Right ventricle myocardium inferior (tissue), 1 donor: ENCODE data around the gene GABBR2. TPM values are rescaled to one million over a fixed set of nuclear protein-coding genes. Genes with fewer than 3 reads are reported as not detected.

Source experiments
- ATAC-seq: fragments of 200-7000 bp; cut with Tn5 transposase; one replicate; pipeline ENCODE4 v1.9.1; 2020; ENCODE audit warnings: mild to moderate bottlenecking, moderate library complexity
- DNase-seq: peaks from one replicate; pipeline ENCODE4 v3.0.0; 2021; ENCODE audit errors: missing footprints
- intact Hi-C: fragments of 100-400 bp; cut with DNase I; formaldehyde crosslinking; loops from one replicate; pipeline ENCODE4 v1.11.0; 2022
- total RNA-seq: library from RNA; stranded (reverse); fragmentation: NEBNext Ultra II Directional; extraction: Animal tissue kit (Norgen Biotek cat#: 25700); gene quantifications from one replicate; pipeline ENCODE4 v1.2.1, GENCODE V29; 2021
- donor health status: DM: no; HTN: yes; CAD: no; lungs with severe emphysema.

GABBR2 gene
- total RNA-seq, 1 donor from 2014 or later: 0.38 TPM

DNA sequence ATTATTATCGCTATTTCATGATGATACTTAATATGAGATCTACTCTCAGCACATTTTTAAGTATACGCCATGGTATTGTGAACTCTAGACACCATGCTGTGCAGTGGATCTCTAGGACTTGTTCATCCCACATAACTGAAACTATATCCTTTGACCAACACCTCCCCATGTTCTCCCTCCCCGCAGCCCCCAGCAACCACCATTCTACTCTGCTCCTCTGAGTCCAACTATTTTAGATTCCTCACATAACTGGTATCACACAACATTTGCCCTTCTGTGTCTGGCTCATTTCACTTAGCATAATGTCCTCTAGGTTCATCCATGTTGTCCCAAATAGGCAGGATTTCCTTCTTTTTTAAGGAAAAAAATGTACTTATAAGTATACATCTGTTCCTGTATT is 446.7 kb downstream of the GABBR2 start:
- ATAC-seq: no peak
- intact Hi-C loops: loop anchor here (2.0 to 5.0 kb wide), 2 partner anchors 187 to 555 kb away; no protein-coding TSS in a partner anchor

DNA sequence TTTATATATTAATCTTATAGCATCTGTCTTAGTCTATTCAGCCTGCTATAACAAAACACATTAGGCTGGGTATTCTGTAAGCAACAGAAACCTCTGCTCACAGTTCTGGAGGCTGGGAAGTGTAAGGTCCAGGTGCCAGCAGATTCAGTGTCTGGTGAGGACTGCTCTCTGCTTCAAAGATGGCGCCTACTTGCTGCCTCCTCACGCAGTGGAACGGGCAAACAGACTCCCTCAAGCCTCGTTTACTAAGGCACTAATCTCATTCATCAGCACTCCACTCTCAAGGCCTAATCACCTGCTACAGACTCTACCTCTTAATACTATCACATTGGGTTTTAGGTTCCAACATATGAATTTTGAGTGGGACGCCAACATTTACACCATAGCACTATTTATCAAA is 448.1 kb downstream of the GABBR2 start:
- no peak for ATAC-seq
- no peak for DNase-seq
- intact Hi-C loops: loop anchor here (5.0 kb wide), 1 partner anchor 553 kb away; no protein-coding TSS in a partner anchor

More for the DNA sequence above, 446.7 kb downstream of the GABBR2 start:
- no peak for DNase-seq

DNA sequence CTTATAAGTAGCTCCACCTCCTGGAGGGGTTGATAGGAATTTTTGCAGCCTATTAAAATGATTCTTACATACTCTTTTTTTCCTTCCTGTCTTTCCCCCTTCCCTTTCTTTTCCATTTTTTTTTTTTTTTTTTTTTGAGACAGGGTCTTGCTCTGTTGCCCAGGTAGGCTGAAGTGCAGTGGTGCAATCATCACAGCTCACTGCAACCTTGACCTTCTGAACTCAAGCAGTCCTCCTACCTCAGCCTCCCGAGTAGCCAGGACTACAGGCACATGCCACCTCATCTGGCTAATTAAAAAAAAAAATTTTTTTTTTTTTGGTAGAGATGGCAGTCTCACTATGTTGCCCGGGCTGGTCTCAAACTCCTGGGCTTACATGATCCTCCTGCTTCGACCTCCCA is 448.9 kb downstream of the GABBR2 start:
- no peak for DNase-seq
- no peak for ATAC-seq
- intact Hi-C loops: loop anchor here (5.0 kb wide), 3 partner anchors 277 to 562 kb away; partner anchors contain the start of genes ANP32B and XPA

DNA sequence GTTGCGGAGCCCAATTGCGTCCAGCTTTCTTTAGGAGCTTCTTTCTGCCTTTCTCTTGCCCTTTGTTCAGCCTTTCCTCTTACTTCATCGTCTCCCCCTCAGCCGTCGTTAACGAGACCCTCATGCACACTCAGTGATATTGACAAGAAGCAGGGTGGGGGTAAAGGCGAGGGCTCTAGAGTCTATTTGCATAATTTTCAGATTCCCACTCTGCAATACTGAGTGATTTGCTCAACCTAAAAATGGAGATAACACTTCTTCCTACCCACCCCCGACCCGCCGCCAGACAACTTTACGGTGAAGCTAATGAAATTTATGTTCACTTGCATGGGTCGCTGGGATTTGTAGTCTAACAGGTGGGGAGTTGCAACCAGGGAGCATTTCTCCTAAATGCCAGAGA is 452.0 kb downstream of the GABBR2 start:
- no peak for ATAC-seq
- intact Hi-C loops: loop anchor here (5.0 kb wide), 2 partner anchors 274 to 559 kb away; partner anchors contain the start of genes ANP32B and XPA
- DNase-seq: no peak

DNA sequence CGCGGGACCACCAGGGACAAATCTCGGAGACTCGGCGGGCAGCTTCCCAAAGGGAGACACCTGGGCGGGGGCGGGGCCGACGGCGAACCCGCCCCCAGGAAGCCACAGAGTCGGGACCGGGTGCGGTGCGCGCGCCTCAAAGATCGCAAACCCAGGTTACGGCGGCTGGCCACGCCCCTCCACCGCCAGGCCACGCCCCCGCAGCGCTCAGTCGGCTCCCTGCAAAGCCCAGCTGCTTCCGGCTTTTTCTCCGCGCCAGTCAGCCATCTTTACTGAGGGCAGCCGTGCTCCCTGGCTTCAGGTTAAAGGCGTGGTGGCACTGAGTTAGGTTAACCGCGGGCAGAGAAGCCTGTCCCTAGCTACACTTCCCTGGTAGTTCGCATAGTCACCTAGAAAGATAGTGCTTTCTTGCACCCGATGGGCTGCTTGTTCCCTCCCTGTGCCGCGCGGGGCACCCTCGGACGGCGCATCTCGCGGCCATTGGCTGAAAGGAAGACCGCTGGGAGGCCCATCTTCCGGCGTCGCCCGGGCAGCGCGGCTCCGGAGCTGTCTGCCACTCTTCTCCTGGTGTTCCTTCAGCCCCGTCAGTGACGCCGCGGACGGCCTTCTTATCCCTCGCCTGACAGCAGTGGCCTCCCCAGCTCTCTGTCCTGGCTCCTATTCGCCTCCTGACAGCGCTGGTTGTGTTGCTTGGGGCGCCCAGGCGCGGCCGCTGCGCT is 453.0 kb downstream of the GABBR2 start, which contains the start of gene TBC1D2:
TBC1D2 (minus strand) TSS at position 72 of the 719 bp plus-strand sequence. CDS start 108 bp downstream, outside the sequence.
- ATAC-seq (peak; percentile 98), DNase-seq (peak; percentile 98)
- intact Hi-C loops: loop anchor here (1.0 to 5.0 kb wide), 3 partner anchors 273 to 558 kb away; partner anchors contain the start of genes ANP32B, TRMO and XPA

DNA sequence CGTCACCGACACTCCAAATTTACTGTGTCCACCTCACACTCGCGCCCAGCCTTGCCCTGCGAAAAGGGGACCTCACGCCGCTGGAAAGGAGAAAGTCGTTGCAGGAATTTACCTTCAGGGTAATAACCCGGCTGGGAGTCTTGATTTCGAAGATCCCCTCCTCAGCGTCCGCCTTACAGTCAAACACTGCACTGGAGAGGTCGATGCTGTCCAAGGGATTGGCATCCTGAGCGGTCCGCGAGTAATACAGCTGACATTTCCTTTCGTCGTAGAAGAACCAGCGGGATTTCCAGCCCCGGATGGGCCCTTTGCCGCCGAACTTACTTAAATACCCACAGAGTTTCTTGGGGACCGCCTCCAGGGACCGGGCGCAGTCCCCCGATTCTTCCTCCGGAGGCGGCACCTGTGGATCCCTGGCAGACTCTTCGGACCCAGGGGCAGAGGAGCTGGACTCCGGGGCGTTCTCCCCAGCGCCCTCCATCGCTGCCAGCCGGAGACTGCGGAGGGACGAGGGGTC is 453.6 kb downstream of the GABBR2 start:
- intact Hi-C loops: loop anchor here (1.0 to 5.0 kb wide), 3 partner anchors 273 to 558 kb away; partner anchors contain the start of genes ANP32B, TRMO and XPA
- DNase-seq (no peak), ATAC-seq (no peak)

DNA sequence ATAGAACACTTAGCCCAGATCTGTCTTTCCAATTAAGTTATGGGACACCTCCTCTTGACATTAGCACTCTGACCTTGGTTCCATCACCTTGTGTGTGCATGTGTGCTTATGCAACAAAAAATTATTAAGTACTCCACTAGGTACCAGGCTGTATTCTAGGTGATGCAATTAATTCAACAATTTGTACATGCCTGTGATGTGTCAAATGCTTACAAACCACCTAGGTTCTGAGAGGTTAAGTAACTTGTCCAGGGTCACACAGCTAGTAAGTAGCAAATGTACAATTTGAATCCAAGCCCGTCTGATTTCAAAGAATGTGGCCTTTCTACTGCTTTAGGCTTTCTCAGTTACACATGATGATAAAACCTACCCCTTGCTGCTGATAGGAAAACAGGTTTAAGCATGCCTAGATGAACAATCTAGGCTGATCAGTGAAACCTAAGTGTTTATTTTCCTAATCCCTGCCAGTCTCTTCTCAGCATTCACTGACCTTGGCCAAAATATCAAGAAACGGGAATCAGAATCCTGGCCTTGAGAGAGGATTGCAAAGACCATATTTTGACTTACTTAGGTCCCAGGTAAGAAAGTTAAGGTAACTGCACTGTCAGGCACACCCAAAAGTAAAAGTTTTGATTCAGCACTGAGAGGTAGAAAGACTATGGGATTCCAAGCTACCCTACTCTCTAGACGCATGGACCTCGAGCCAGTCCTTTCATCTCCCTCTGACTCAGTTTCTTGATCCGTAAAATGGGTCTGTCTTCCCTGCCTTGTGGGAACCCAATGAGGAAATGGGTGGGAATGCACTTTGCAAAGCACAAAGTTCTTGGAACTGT is 454.3 kb downstream of the GABBR2 start:
- no peak for ATAC-seq
- intact Hi-C loops: loop anchor here (1.0 to 5.0 kb wide), 3 partner anchors 272 to 557 kb away; partner anchors contain the start of genes ANP32B, TRMO and XPA
- no peak for DNase-seq

DNA sequence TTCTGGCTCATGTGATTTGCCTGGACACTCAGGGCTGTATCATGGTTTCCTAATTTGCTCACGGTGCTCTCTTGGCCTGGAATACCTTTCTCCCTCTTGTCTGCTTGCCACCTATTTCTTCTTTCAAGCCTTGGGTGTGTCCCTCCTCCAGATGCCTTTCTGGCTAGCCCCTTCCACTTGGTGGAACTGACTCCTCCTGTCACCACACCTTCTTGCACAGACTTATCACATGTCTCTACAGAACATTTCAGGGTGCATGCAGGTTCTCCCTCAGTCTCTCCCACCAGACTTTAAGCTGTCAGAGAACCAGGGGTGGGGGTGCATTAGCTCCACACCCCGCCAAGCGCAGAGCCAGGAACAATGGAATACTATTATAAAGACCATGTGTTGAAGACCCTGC is 455.2 kb downstream of the GABBR2 start:
- intact Hi-C loops: no loop called here
- ATAC-seq (no peak), DNase-seq (no peak)

DNA sequence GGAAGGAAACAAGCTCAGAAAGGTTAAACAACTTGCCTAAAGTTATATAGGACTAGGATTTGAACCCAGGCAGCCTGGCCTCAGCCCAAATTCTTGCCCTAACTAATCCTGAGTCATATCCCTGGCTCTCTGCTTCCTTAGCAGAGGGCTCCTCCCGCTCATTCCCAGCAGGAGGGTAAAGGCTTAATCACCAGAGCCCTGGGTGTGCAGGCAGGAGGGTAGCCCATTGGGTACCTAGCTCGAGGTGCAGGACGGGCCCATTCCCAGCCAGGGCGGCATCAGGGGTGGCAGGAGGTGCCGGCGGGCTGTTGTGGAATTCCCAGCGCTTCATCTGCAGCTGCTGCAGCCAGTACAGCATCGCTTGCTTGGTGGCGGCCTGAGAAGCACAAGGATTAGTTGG is 457.2 kb downstream of the GABBR2 start:
- DNase-seq (no peak), ATAC-seq (no peak)
- intact Hi-C loops: no loop called here

DNA sequence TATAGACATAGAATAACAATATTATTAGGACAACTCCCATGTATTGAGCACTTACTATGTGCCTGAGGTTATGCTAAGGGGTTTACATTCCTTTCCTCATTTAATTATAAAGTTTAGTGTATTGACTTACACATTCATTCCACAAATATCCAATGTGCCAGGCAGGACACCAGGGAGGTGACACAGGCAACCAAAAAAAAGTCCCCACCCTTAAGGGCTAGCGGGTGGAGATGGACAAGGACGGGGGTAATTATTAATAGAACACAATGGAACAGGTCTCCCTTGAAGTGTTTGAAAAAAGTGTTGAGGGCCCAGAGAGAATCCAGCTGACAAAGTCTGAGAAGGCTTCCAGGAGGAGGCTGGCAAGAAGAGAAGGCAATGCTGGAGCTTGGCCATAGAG is 459.0 kb downstream of the GABBR2 start:
- DNase-seq (no peak), ATAC-seq (no peak)
- intact Hi-C loops: no loop called here

DNA sequence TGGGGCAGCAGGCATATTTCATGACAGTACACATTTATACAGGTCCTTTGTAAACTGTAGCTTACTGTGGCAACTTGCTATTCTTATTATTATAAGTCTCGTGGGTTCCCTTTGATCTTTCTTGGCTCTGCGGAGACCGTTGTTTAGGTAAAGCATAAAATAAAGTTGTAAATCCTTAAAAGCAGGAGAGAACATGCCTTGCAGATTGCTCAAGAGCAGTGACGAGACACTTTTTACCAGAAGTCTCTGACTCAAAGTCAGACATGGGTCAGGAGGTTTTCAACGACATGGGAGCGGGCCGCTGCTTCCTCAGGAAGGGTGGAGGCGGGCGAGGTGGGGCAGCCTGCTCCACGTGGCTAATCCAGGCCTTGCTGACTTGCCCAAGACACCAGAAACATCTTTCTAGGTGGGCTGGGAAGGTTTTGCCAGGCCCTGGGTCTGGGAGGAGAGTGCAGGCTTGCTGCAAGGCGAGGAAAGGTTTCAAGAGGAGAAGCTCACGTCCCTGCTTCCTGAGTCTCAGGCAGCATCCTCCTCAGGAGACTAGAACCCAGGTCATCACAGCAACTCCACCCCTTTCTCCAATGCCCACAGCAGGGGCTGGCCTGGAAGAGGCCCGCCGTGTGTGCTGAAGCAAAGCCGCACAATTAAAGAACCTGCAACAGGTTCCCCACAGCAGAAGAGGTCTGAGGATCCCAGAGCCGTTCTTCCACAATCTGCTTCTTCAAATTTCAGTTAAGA is 459.8 kb downstream of the GABBR2 start:
- peak; percentile 93 for DNase-seq
- peak; percentile 71 for ATAC-seq
- intact Hi-C loops: no loop called here

DNA sequence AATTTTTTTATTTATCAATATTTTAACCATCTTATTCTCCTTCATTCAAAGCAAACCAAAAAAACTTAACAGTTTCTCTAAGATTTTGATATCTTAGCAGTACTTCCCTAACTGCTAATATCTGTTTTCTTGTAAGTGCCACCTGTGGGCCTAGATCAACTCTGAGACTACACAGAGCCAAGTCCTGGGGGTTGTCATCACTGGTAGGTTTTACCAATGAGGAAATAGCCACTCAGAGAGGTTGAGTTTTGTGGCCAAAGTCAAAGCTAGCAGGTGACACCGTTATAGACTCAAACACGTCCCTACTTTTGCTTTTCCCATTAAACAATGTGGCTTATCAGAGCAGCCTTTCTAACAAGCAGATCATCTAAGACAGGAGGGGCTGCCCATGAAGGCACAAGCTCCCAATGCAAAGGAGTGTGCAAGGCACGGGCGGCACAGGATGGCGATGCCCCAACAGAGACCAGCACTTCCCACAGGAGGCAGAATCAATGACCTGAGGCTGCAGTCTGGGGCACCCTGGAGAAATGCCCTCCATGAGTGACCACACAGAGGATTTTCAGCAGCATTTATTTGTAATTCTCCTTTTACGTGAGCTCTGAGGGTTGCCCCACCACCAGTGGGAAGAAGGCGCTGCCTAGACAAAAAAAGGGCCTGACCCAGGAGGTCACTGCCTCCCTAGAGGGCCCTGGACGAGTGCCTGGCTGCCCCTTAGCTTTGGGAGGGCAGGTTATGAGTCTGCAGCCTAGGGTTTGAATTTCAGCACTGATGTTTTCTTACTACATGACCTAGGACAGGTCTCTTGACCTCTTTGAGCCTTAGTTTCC is 460.7 kb downstream of the GABBR2 start:
- no peak for DNase-seq
- no peak for ATAC-seq
- intact Hi-C loops: no loop called here

DNA sequence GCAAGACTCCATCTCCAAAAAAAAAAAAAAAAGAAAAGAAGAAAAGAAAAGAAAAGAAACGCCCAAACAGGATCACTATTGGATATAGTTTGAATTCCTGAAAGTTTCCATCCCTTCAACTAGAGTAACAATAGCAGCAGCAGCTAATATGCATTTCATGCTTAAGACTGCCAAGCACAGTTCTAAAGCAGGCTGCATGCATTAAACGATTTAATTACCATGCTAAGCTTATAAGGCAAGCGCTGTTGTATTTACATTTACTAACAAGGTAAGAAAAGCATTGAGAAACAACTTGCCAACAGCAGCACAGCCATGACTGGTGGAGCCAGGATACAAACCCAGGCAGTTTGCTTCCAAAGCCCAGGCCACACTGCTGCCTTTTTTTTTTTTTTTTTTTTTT is 466.3 kb downstream of the GABBR2 start:
- intact Hi-C loops: no loop called here

DNA sequence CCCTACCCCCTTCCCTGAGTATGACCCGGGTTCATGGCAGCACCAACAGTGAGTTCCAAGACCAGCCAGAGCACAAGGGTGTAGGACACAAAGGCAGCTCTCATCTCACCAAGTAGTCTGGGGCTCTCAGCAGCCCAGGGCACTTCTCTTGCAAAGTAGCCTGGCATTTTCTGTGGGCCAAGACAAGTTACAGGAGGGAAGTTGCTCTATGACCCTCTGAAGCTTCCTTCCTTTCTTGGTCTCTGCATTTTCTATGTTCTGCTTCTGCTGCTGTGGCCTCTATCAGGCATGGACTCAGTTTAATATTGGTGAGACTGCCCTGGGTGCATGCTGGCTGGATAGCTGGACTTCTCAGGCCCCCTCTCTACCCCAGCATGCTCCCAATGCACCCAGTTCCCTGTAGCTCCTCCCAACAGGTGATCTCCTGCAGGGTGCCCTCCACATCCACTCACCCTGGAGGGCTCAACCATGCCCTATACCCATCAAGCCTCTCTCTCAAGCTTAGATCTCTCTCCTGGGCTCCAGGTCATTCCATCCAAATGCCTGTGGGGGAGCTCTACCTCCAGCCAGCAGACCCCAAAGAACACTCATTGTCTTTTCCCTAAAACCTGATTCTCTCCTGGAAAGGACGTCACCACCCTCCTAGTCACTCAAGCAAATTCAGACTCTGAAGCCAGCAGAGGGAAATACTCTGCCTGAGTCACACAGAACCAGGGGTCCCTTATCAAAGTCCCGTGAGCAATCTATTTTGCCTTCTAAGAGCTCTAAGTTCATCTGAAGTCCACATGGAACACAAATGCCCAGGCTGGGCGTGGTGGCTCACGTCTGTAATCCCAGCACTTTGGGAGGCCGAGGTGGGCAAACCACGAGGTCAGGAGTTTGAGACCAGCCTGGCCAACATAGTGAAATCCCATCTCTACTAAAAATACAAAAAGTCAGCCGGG is 467.1 kb downstream of the GABBR2 start:
- DNase-seq (no peak), ATAC-seq (no peak)
- intact Hi-C loops: no loop called here

More for the DNA sequence above, 466.3 kb downstream of the GABBR2 start:
- no peak for DNase-seq
- no peak for ATAC-seq

DNA sequence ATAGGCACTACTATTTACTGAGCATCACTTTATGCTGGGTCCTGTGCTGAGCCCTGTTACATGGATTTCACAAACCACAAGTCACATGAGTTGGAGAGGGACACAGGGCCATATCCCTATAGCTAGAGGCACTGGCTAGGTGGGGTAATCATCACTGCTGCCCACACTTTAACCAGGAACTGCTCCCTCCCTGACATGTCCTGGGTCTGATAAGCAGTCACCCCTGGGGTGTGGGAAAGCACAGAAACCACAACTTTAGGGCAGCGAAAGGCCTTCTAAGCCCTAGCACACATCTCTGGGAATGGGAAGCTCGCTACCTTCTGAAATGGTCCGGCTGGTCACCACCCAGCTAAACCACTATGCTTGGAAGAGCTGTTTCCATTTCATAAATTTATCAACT is 468.3 kb downstream of the GABBR2 start:
- intact Hi-C loops: no loop called here
- no peak for ATAC-seq

More for the DNA sequence above, 468.3 kb downstream of the GABBR2 start:
- no peak for DNase-seq
